Small intestine (tissue), 16 donors: ENCODE measurements around the gene ACTN1. TPM values are rescaled to one million over a fixed set of nuclear protein-coding genes. Genes with fewer than 3 reads are reported as not detected.
"Not testable (repeated sequence)": the region's sequence is repeated elsewhere in the genome, so short reads cannot be mapped to it uniquely, and the experiment has no call there.

Source experiments
- DNase-seq, 2 donors: peaks; one replicate each; pipeline versions ENCODE4 v3.0.0 to v3.0.0-alpha.2; 2013
- FAIRE-seq: peaks from 2 replicates; lab custom pipeline; 2012; peaks lifted over from hg19 to GRCh38; lab: Jason Lieb, UNC
- H3K27ac ChIP-seq, 3 donors: one replicate each; pipeline ENCODE4 v1.5.1; 2013; ENCODE audit warnings: low read length in 2 of 3, mild to moderate bottlenecking in 2 of 3, control low read depth in 1 of 3, inconsistent platforms in 1 of 3, low read depth in 1 of 3, moderate library complexity in 1 of 3
- H3K27me3 ChIP-seq, 3 donors: one replicate each; pipeline ENCODE4 v1.6.1; 2013; ENCODE audit warnings: low read length in 3 of 3, inconsistent platforms in 1 of 3; ENCODE audit not compliant: control insufficient read depth in 3 of 3, insufficient read depth in 3 of 3
- H3K36me3 ChIP-seq, 3 donors: one replicate each; pipeline ENCODE4 v1.6.1; 2013; ENCODE audit warnings: low read length in 3 of 3, inconsistent platforms in 1 of 3, low read depth in 1 of 3, mild to moderate bottlenecking in 1 of 3, moderate library complexity in 1 of 3; ENCODE audit not compliant: control insufficient read depth in 3 of 3, insufficient read depth in 2 of 3
- H3K4me1 ChIP-seq, 3 donors: one replicate each; pipeline ENCODE4 v1.6.1; 2013; ENCODE audit warnings: low read length in 2 of 3, inconsistent platforms in 1 of 3, low read depth in 1 of 3, mild to moderate bottlenecking in 1 of 3, moderate library complexity in 1 of 3; ENCODE audit not compliant: control insufficient read depth in 3 of 3, insufficient read depth in 2 of 3
- H3K4me3 ChIP-seq, 3 donors: one replicate each; pipeline ENCODE4 v1.5.1; 2013; ENCODE audit warnings: low read length in 3 of 3, control low read depth in 1 of 3, inconsistent platforms in 1 of 3, low read depth in 1 of 3, mild to moderate bottlenecking in 1 of 3, moderate library complexity in 1 of 3
- H3K9me3 ChIP-seq, 2 donors: one replicate each; pipeline ENCODE4 v1.6.1; 2013; ENCODE audit warnings: low read depth in 1 of 2, low read length in 1 of 2; ENCODE audit not compliant: control insufficient read depth in 2 of 2, insufficient read depth in 1 of 2
- WGBS, 3 donors: extraction: QIAGEN DNeasy Blood & Tissue Kit; methylation state at CpG; one replicate each; pipeline ENCODE4 v1.1.7; 2013; 5-methylcytosine and 5-hydroxymethylcytosine counted together
- long read RNA-seq, 10 donors: transcript quantifications; one replicate each; lab custom pipeline, GENCODE V29; 2026
- polyA plus RNA-seq, 4 donors: library from polyadenylated mRNA; stranded (reverse) in 3 of 4; unstranded in 1 of 4; fragments of 200-250 nt in 3 of 4; fragments of 120-200 nt in 1 of 4; gene quantifications; one replicate each; pipeline versions ENCODE4 v1.2.1 to v1.2.3, GENCODE V29; 2013
- donor health status: healthy with polysubstance abuse.
- donor health status: control.
- donor health status: control.
- donor health status: Bipolar disorder and iron deficiency.
- donor health status: healthy.

Gene ACTN1
- 10 to 100 TPM in 3 of 4 donors, 1 to 10 TPM in 1; 6.7 to 67.7 (median 33.1) TPM for polyA plus RNA-seq
- long read RNA-seq, donor 1, result 0 reads
- long read RNA-seq, donor 2, transcript ACTN1-211 (2 exons, 2,636 nt), result major isoform, 6 of 13 reads
- long read RNA-seq, donor 2, partial matches to known transcripts, result 0 of 13 reads
- long read RNA-seq, donor 2, other reads (novel, unspliced or antisense), result 0 of 13 reads
- long read RNA-seq, donor 3, transcript ACTN1-211 (2 exons, 2,636 nt), result major isoform, 11 of 13 reads
- long read RNA-seq, donor 3, partial matches to known transcripts, result 0 of 13 reads
- long read RNA-seq, donor 3, other reads (novel, unspliced or antisense), result 0 of 13 reads
- long read RNA-seq, donor 4, partial matches to known transcripts, result 0 of 2 reads
- long read RNA-seq, donor 4, other reads (novel, unspliced or antisense), result 0 of 2 reads
- long read RNA-seq, donor 5, partial matches to known transcripts, result 0 of 3 reads
- long read RNA-seq, donor 5, other reads (novel, unspliced or antisense), result 0 of 3 reads
- long read RNA-seq, donor 6, full-length matches to known transcripts, result 20 of 20 reads
- long read RNA-seq, donor 6, partial matches to known transcripts, result 0 of 20 reads
- long read RNA-seq, donor 6, other reads (novel, unspliced or antisense), result 0 of 20 reads
- long read RNA-seq, donor 7, result 0 reads
- long read RNA-seq, donor 8, partial matches to known transcripts, result 0 of 1 reads
- long read RNA-seq, donor 8, other reads (novel, unspliced or antisense), result 0 of 1 reads
- long read RNA-seq, donor 9, partial matches to known transcripts, result 0 of 2 reads
- long read RNA-seq, donor 9, other reads (novel, unspliced or antisense), result 0 of 2 reads
- long read RNA-seq, donor 10, transcript ACTN1-201 (21 exons, 3,779 nt), result minor isoform, 18 of 59 reads
- long read RNA-seq, donor 10, transcript ACTN1-204 (21 exons, 3,043 nt), result minor isoform, 10 of 59 reads
- long read RNA-seq, donor 10, transcript ACTN1-211 (2 exons, 2,636 nt), result major isoform, 24 of 59 reads
- long read RNA-seq, donor 10, partial matches to known transcripts, result 6 of 59 reads
- long read RNA-seq, donor 10, other reads (novel, unspliced or antisense), result 0 of 59 reads

- DNase-seq (peak; percentile 82 to 92), FAIRE-seq (no peak)
- Histone ChIP-seq H3K4me3 (peak within 1 kb of the TSS; percentile 72 to 97 (median 91)), H3K36me3 (peaks cover 0 to 22% (median 0%) of the 10 kb centered on the region in 3 donors), H3K27ac (peak within 1 kb of the TSS; percentile 70 to 95 (median 86)), H3K27me3 (no peaks in the 10 kb centered on the region), H3K9me3 (no peaks in the 10 kb centered on the region), H3K4me1 (peaks cover 0 to 30% (median 8%) of the 10 kb centered on the region in 3 donors)
- 0 to 1% (median 1%) methylated on average over 52 to 68 of the region's 68 CpGs for WGBS, 3 donors
Observed at GRCh38 chr14:68979021-68979721, at the start of gene ACTN1. TSS of gene ACTN1 (minus strand) at chr14:68979302. CDS start at chr14:68979056, 246 bp downstream.

- FAIRE-seq, result no peak
- no peaks in the 10 kb centered on the region for H3K4me1 ChIP-seq
- no peaks in the 10 kb centered on the region for H3K27me3 ChIP-seq
- no peak for DNase-seq
- no peaks in the 10 kb centered on the region for H3K9me3 ChIP-seq
- H3K27ac ChIP-seq, result no peak overlapping the region
- H3K4me3 ChIP-seq, result no peak overlapping the region
- no peaks in the 10 kb centered on the region for H3K36me3 ChIP-seq
- WGBS, 3 donors, result 37 to 50% (median 40%) methylated on average over 1 of the region's 1 CpG
Observed at GRCh38 chr14:69027242-69027913, 48.3 kb upstream of the ACTN1 start.

- no peaks in the 10 kb centered on the region for H3K9me3 ChIP-seq
- no peaks in the 10 kb centered on the region for H3K4me1 ChIP-seq
- H3K36me3 ChIP-seq, result no peaks in the 10 kb centered on the region
- no peak for DNase-seq
- H3K4me3 ChIP-seq, result no peak overlapping the region
- 84 to 94% (median 84%) methylated on average over 4 of the region's 4 CpGs for WGBS, 3 donors
- H3K27ac ChIP-seq, result no peak overlapping the region
- H3K27me3 ChIP-seq, result no peaks in the 10 kb centered on the region
- FAIRE-seq, result no peak
Observed at GRCh38 chr14:69023035-69023434, 43.9 kb upstream of the ACTN1 start.

- H3K9me3 ChIP-seq, DNase-seq, H3K27me3 ChIP-seq, FAIRE-seq, H3K36me3 ChIP-seq, H3K4me3 ChIP-seq, H3K4me1 ChIP-seq, H3K27ac ChIP-seq: not testable (repeated sequence)
- 83 to 86% (median 84%) methylated on average over 8 of the region's 8 CpGs for WGBS, 3 donors
Observed at GRCh38 chr14:69022093-69022492, 43.0 kb upstream of the ACTN1 start.

- Histone ChIP-seq H3K36me3 (peaks cover 0 to 2% (median 0%) of the 10 kb centered on the region in 3 donors), H3K27ac (no peak overlapping the region), H3K9me3 (peaks cover 0 to under 1% of the 10 kb centered on the region in 2 donors), H3K4me3 (no peak overlapping the region), H3K4me1 (peaks cover 0 to 17% (median 11%) of the 10 kb centered on the region in 3 donors), H3K27me3 (no peaks in the 10 kb centered on the region)
- 83 to 89% (median 86%) methylated on average over 3 to 4 of the region's 4 CpGs for WGBS, 3 donors
- DNase-seq (no peak), FAIRE-seq (no peak)
Observed at GRCh38 chr14:69017706-69018105, 38.6 kb upstream of the ACTN1 start.

GRCh38 chr14:69014829-69015259, 35.7 kb upstream of the ACTN1 start:
- Histone ChIP-seq H3K4me3 (no peak overlapping the region), H3K4me1 (peaks cover 0 to 17% (median 11%) of the 10 kb centered on the region in 3 donors), H3K36me3 (peaks cover 0 to 2% (median 0%) of the 10 kb centered on the region in 3 donors), H3K27me3 (no peaks in the 10 kb centered on the region), H3K27ac (no peak overlapping the region), H3K9me3 (peaks cover 0 to 6% of the 10 kb centered on the region in 2 donors)
- FAIRE-seq, result no peak
- 68 to 81% (median 79%) methylated on average over 5 to 6 of the region's 6 CpGs for WGBS, 3 donors
- no peak for DNase-seq

- 44 to 59% (median 54%) methylated on average over 12 of the region's 12 CpGs for WGBS, 3 donors
- H3K9me3 ChIP-seq, result peaks cover 0 to 6% of the 10 kb centered on the region in 2 donors
- H3K36me3 ChIP-seq, result peaks cover 0 to 2% (median 0%) of the 10 kb centered on the region in 3 donors
- H3K4me3 ChIP-seq, result no peak overlapping the region
- H3K27me3 ChIP-seq, result no peaks in the 10 kb centered on the region
- peak overlapping the region in 2 of 3 donors; percentile 7 to 56 for H3K27ac ChIP-seq
- FAIRE-seq (no peak), DNase-seq (peak; percentile 49 to 87)
- peaks cover 0 to 17% (median 11%) of the 10 kb centered on the region in 3 donors for H3K4me1 ChIP-seq
Observed at GRCh38 chr14:69013943-69014782, 35.1 kb upstream of the ACTN1 start.
